Hematopoietic multipotent progenitor cell treated with erythropoietin and hydrocortisone succinate and interleukin-3 and kit ligand, for 6 days (in vitro differentiated cells): ENCODE data around the gene CLIC4.
"Not testable (repeated sequence)": the region's sequence is repeated elsewhere in the genome, so short reads cannot be mapped to it uniquely, and the experiment has no call there.

Source experiments
- DNase-seq: peaks from one replicate; pipeline ENCODE4 v3.0.0-alpha.2; 2015

CLIC4 gene

DNA sequence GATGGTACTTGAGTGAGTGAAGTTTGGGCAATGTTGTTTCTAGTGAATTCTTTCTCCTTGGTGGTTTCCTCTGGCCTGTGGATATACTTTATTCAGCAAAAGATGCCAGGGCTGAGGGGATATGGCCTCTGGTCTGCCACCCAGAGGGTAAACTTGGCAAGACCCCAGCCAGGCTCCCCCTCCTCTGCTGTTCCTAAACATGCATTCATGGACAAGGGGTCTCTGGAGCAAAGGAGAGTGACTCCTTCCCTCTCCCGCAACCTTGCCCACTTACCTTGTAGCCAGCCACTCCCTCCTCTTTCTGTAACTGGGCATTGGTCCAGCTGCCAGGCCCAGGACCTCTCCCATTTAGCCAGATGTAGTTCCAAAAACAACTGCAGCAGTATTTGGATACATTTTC is 141.0 kb downstream of the CLIC4 start:
- DNase-seq = no peak

DNA sequence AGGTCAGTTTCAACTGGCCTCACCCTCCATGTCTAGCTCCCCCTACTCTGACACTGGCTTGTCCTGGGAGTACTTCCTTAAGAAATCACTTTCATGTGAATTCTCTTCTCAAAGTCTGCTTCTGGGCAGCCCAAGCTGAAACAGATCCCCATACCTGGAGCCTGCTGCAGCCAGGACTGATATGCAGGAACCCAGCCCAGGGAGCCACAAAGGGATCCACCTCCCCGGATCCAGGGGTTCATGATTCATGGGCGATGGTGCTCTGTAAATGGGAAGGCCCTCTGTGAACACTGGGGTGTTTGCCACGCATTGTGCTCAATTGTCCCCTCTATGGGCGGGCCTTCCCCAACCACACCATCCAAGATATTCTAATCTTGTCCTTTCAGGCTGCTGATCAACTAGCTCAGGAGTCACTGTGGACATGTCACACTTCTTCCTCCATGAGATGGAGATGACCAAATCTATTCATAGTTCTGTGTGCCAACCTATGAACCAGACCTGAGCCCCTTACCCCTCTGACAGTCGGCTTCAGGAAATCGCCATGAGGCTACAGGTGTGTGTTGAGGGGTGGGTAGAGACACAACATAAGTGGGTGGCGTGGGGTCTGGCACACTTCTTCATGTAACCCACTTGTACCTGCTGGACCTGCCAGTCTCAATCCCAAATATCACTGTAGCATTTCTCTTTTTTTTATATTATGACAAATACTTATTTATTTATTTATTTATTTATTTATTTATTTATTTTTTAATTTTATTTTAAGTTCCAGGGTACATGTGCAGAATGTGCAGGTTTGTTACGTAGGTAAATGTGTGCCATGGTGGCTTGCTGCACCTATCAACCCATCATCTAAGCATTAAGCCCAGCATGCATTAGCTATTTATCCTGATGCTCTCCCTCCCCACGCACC is 143.1 kb downstream of the CLIC4 start:
- DNase-seq = peak; percentile 71

DNA sequence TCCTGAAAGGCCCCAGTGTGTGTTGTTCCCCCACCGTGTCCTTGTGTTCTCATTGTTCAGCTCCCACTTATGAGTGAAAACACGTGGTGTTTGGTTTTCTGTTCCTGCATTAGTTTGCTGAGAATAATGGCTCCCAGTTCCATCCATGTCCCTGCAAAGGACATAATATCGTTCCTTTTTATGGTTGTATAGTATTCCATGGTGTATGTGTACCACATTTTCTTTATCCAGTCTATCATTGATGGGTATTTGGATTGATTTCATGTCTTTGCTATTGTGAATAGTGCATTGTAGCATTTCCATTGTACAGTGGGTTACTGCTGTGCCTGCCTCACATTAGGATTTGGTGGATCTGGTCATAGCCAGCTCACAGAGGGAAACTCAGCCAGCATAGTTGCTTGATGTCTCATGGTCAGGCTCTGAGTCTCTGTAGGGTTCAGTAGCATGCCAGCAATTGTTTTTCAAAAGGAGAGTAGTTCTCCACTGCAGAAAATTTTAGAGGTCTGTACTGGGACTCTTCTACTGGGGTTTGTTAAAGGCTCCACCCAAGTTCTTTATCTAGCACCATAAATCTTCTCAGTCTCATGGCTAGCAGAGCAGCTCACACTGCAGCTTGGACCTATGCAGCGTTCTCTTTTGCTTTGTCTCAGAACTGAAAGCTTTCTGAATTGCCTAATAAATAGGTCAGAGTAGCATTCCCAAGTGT is 143.9 kb downstream of the CLIC4 start:
- peak; percentile 56 for DNase-seq

DNA sequence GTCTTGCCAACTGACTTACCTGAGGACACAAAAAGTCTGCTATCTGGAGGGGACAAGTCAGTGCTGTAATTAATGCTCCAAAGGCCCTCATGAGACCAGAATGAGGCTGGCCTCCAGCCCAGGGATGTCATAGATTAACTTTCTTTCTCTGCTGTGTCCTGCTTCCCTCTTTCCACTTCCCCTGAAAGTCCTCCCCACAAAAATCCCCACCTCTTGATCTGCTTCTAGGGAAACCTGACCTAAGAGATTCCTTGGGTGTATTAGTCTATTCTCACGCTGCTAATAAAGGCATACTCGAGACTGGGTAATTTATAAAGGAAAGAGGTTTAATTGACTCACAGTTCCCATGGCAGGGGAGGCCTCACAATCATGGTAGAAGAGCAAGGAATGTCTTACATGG is 145.6 kb downstream of the CLIC4 start:
- no peak for DNase-seq

DNA sequence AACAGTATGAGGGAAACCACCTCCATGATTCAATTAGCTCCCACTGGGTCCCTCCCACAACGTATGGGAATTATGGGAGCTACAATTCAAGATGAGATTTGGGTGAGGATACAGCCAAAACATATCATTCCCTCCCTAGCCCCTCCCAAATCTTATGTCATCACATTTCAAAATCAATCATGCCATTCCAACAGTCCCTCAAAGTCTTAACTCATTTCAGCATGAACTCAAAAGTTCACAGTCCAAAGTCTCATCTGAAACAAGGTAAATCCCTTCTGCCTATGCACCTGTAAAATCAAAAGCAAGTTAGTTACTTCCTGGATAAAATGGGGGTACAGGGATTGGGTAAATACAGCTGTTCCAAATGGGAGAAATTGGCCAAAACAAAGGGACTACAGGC is 146.1 kb downstream of the CLIC4 start:
- not testable (repeated sequence) for DNase-seq

DNA sequence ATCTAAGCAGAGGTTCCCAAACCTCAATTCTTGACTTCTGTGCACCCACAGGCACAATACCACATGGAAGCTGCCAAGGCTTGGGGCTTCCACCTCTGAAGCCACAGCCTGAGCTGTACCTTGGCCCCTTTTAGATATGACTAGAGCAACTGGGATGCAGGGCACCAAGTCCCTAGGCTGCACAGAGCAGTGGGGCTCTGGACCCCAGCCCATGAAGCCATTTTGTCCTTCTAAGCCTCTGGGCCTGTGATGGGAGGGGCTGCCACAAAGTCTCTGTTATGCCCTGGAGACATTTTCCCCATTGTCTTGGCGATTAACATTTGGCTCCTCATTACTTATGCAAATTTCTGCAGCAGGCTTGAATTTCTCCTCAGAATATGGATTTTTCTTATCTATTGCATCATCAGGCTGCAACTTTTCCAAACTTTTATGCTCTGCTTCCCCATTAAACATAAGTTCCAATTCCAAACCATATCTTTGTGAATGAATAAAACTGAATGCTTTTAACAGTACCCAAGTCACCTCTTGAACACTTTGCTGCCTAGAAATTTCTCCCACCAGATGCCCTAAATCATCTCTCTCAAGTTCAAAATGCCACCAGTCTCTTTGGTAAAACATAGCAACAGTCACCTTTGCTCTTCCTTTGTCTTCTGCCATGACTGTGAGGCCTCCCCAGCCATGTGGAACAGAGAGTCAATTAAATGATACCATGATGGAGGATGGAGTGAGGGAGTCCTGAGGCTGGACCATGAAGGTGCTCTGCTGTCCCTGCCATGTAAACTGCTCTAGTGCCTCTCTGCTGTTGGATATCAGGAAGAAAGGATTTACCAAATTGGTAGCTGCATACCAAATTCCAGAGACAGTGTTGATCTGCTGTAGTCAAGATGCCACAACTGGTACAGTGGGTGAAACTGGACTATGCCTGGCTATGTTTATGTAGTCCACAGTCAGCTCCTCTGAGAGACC is 147.2 kb downstream of the CLIC4 start:
- DNase-seq = no peak

DNA sequence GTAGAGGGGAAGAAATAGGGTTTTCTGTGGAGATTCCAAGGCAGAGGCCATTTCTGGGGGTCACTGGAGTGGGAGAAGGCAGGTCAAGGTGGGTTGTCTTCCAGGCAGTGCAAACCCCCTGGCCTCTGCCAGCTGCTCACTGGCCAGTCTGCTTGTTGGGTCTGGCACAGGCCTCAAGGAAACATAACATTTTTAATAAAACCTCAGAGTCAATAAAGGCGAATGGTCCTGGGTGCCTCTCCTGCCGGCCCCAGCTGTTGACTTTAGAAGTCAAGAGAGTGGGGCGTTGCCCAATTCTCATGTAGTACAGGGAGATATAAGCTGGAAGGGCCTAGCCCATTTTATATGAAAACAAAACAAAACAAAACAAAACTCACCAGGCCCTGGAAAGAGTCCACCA is 148.2 kb downstream of the CLIC4 start:
- no peak for DNase-seq
